ENCODE measurements around the gene ABCC4.
A peak's percentile ranks its signal among the peaks of the same experiment; 100 is the strongest.

ABCC4 gene

GRCh38 chr13:95155504-95155903, 145.7 kb downstream of the ABCC4 start:
- H3K4me1 ChIP-seq (ENCODE audit: insufficient read depth, low read length): peaks cover 24% of the 10 kb centered on the region
- H3K4me3 ChIP-seq (ENCODE audit: low read length): no peak overlapping the region
- H3K27me3 ChIP-seq (ENCODE audit: insufficient read depth, low read length): 0 out of 2 replicates have a peak, but pooled peaks cover 5% of the 10 kb centered on the region
- no peak overlapping the region for H3K9ac ChIP-seq (ENCODE audit: low read depth, low read length)
- no peaks in the 10 kb centered on the region for H3K9me3 ChIP-seq (ENCODE audit: insufficient read depth, low read depth, low read length)
- no peak overlapping the region for H3K27ac ChIP-seq (ENCODE audit: low read length)
- H3K36me3 ChIP-seq (ENCODE audit: insufficient read depth, low read depth, low read length): 0 out of 2 replicates have a peak, but pooled peaks cover 4% of the 10 kb centered on the region

GRCh38 chr13:95155093-95155492, 146.2 kb downstream of the ABCC4 start:
- H3K36me3 ChIP-seq (ENCODE audit: insufficient read depth, low read depth, low read length): 0 out of 2 replicates have a peak, but pooled peaks cover 4% of the 10 kb centered on the region
- H3K27ac ChIP-seq (ENCODE audit: low read length): no peak overlapping the region
- 0 out of 2 replicates have a peak, but pooled peaks cover 5% of the 10 kb centered on the region for H3K27me3 ChIP-seq (ENCODE audit: insufficient read depth, low read length)
- H3K4me1 ChIP-seq (ENCODE audit: insufficient read depth, low read length): peaks cover 24% of the 10 kb centered on the region
- no peak overlapping the region for H3K4me3 ChIP-seq (ENCODE audit: low read length)
- H3K9me3 ChIP-seq (ENCODE audit: insufficient read depth, low read depth, low read length): no peaks in the 10 kb centered on the region
- H3K9ac ChIP-seq (ENCODE audit: low read depth, low read length): no peak overlapping the region

GRCh38 chr13:95154413-95154886, 146.8 kb downstream of the ABCC4 start:
- H3K27ac ChIP-seq (ENCODE audit: low read length): no peak overlapping the region
- H3K4me3 ChIP-seq (ENCODE audit: low read length): peak overlapping the region; percentile 8; the same call in 1 of the 2 replicates
- H3K27me3 ChIP-seq (ENCODE audit: insufficient read depth, low read length): 0 out of 2 replicates have a peak, but pooled peaks cover 5% of the 10 kb centered on the region
- peaks cover 24% of the 10 kb centered on the region for H3K4me1 ChIP-seq (ENCODE audit: insufficient read depth, low read length)
- H3K9me3 ChIP-seq (ENCODE audit: insufficient read depth, low read depth, low read length): no peaks in the 10 kb centered on the region
- H3K36me3 ChIP-seq (ENCODE audit: insufficient read depth, low read depth, low read length): 0 out of 2 replicates have a peak, but pooled peaks cover under 1% of the 10 kb centered on the region
- H3K9ac ChIP-seq (ENCODE audit: low read depth, low read length): no peak overlapping the region

- Histone ChIP-seq H3K4me3 (ENCODE audit: low read length) (peak overlapping the region; percentile 8; the same call in 1 of the 2 replicates), H3K36me3 (ENCODE audit: insufficient read depth, low read depth, low read length) (no peaks in the 10 kb centered on the region), H3K9me3 (ENCODE audit: insufficient read depth, low read depth, low read length) (no peaks in the 10 kb centered on the region), H3K27me3 (ENCODE audit: insufficient read depth, low read length) (0 out of 2 replicates have a peak, but pooled peaks cover 5% of the 10 kb centered on the region), H3K27ac (ENCODE audit: low read length) (no peak overlapping the region), H3K4me1 (ENCODE audit: insufficient read depth, low read length) (peaks cover 24% of the 10 kb centered on the region), H3K9ac (ENCODE audit: low read depth, low read length) (no peak overlapping the region)
Measured at GRCh38 chr13:95153647-95154412, 147.4 kb downstream of the ABCC4 start.

- H3K27me3 ChIP-seq (ENCODE audit: insufficient read depth, low read length): 0 out of 2 replicates have a peak, but pooled peaks cover 5% of the 10 kb centered on the region
- H3K9me3 ChIP-seq (ENCODE audit: insufficient read depth, low read depth, low read length): no peaks in the 10 kb centered on the region
- H3K36me3 ChIP-seq (ENCODE audit: insufficient read depth, low read depth, low read length): no peaks in the 10 kb centered on the region
- H3K27ac ChIP-seq (ENCODE audit: low read length): no peak overlapping the region
- no peak overlapping the region for H3K9ac ChIP-seq (ENCODE audit: low read depth, low read length)
- peaks cover 24% of the 10 kb centered on the region for H3K4me1 ChIP-seq (ENCODE audit: insufficient read depth, low read length)
- no peak overlapping the region for H3K4me3 ChIP-seq (ENCODE audit: low read length)
Measured at GRCh38 chr13:95151942-95152587, 149.2 kb downstream of the ABCC4 start.

GRCh38 chr13:95150555-95150954, 150.7 kb downstream of the ABCC4 start:
- Histone ChIP-seq H3K36me3 (ENCODE audit: insufficient read depth, low read depth, low read length) (no peaks in the 10 kb centered on the region), H3K9me3 (ENCODE audit: insufficient read depth, low read depth, low read length) (no peaks in the 10 kb centered on the region), H3K4me1 (ENCODE audit: insufficient read depth, low read length) (peaks cover 24% of the 10 kb centered on the region), H3K27me3 (ENCODE audit: insufficient read depth, low read length) (0 out of 2 replicates have a peak, but pooled peaks cover 5% of the 10 kb centered on the region), H3K27ac (ENCODE audit: low read length) (no peak overlapping the region), H3K9ac (ENCODE audit: low read depth, low read length) (no peak overlapping the region), H3K4me3 (ENCODE audit: low read length) (no peak overlapping the region)

- Histone ChIP-seq H3K9ac (ENCODE audit: low read depth, low read length) (no peak overlapping the region), H3K4me1 (ENCODE audit: insufficient read depth, low read length) (no peaks in the 10 kb centered on the region), H3K9me3 (ENCODE audit: insufficient read depth, low read depth, low read length) (no peaks in the 10 kb centered on the region), H3K36me3 (ENCODE audit: insufficient read depth, low read depth, low read length) (no peaks in the 10 kb centered on the region), H3K27me3 (ENCODE audit: insufficient read depth, low read length) (no peaks in the 10 kb centered on the region), H3K4me3 (ENCODE audit: low read length) (no peak overlapping the region), H3K27ac (ENCODE audit: low read length) (no peak overlapping the region)
Measured at GRCh38 chr13:95146486-95146885, 154.8 kb downstream of the ABCC4 start.

- Histone ChIP-seq H3K9me3 (ENCODE audit: insufficient read depth, low read depth, low read length) (no peaks in the 10 kb centered on the region), H3K27ac (ENCODE audit: low read length) (no peak overlapping the region), H3K4me1 (ENCODE audit: insufficient read depth, low read length) (no peaks in the 10 kb centered on the region), H3K4me3 (ENCODE audit: low read length) (no peak overlapping the region), H3K9ac (ENCODE audit: low read depth, low read length) (no peak overlapping the region), H3K36me3 (ENCODE audit: insufficient read depth, low read depth, low read length) (no peaks in the 10 kb centered on the region), H3K27me3 (ENCODE audit: insufficient read depth, low read length) (no peaks in the 10 kb centered on the region)
Measured at GRCh38 chr13:95145587-95145986, 155.7 kb downstream of the ABCC4 start.

GRCh38 chr13:95140502-95140901, 160.7 kb downstream of the ABCC4 start:
- no peaks in the 10 kb centered on the region for H3K9me3 ChIP-seq (ENCODE audit: insufficient read depth, low read depth, low read length)
- no peak overlapping the region for H3K9ac ChIP-seq (ENCODE audit: low read depth, low read length)
- H3K4me3 ChIP-seq (ENCODE audit: low read length): no peak overlapping the region
- H3K27ac ChIP-seq (ENCODE audit: low read length): no peak overlapping the region
- no peaks in the 10 kb centered on the region for H3K4me1 ChIP-seq (ENCODE audit: insufficient read depth, low read length)
- no peaks in the 10 kb centered on the region for H3K36me3 ChIP-seq (ENCODE audit: insufficient read depth, low read depth, low read length)
- H3K27me3 ChIP-seq (ENCODE audit: insufficient read depth, low read length): no peaks in the 10 kb centered on the region

- Histone ChIP-seq H3K4me3 (ENCODE audit: low read length) (no peak overlapping the region), H3K9ac (ENCODE audit: low read depth, low read length) (no peak overlapping the region)
Measured at GRCh38 chr13:95138876-95139585, 162.2 kb downstream of the ABCC4 start.

GRCh38 chr13:95137096-95137495, 164.2 kb downstream of the ABCC4 start:
- Histone ChIP-seq H3K9me3 (ENCODE audit: insufficient read depth, low read depth, low read length) (no peaks in the 10 kb centered on the region), H3K36me3 (ENCODE audit: insufficient read depth, low read depth, low read length) (no peaks in the 10 kb centered on the region), H3K9ac (ENCODE audit: low read depth, low read length) (no peak overlapping the region), H3K4me1 (ENCODE audit: insufficient read depth, low read length) (0 out of 2 replicates have a peak, but pooled peaks cover 4% of the 10 kb centered on the region), H3K27me3 (ENCODE audit: insufficient read depth, low read length) (no peaks in the 10 kb centered on the region), H3K27ac (ENCODE audit: low read length) (no peak overlapping the region), H3K4me3 (ENCODE audit: low read length) (no peak overlapping the region)

More at GRCh38 chr13:95138876-95139585, 162.2 kb downstream of the ABCC4 start:
- Histone ChIP-seq H3K4me1 (ENCODE audit: insufficient read depth, low read length) (0 out of 2 replicates have a peak, but pooled peaks cover 1% of the 10 kb centered on the region), H3K9me3 (ENCODE audit: insufficient read depth, low read depth, low read length) (no peaks in the 10 kb centered on the region), H3K36me3 (ENCODE audit: insufficient read depth, low read depth, low read length) (no peaks in the 10 kb centered on the region), H3K27ac (ENCODE audit: low read length) (no peak overlapping the region), H3K27me3 (ENCODE audit: insufficient read depth, low read length) (no peaks in the 10 kb centered on the region)

All from iPS-20b (cell line).